ENCODE results near the gene TNMD. TPM values are rescaled to one million over a fixed set of nuclear protein-coding genes. Genes with fewer than 3 reads are reported as not detected.

Gene TNMD
- 0.23 TPM for total RNA-seq

DNA sequence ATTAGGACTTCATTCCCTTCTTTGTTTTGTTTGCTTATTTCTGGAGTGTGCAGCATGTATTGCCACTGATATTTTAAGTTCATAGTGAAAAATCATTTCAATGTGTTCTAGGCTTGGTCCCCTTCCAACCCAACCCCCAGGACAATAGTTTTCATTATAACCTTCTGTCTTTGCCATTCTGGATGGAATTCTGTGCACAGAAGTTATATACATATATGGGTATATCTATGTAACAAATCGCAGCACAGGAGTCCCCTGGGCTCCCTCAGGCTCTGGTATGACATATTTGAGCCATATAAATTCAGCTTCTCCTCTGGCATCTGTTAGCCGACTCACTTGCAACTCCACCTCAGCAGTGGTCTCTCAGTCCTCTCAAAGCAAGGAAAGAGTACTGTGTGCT, at the start of gene TNMD:
Gene TNMD, plus strand, starts transcription at position 326 of the 400 bp plus-strand sequence. CDS start 83 bp downstream, outside the sequence.

DNA sequence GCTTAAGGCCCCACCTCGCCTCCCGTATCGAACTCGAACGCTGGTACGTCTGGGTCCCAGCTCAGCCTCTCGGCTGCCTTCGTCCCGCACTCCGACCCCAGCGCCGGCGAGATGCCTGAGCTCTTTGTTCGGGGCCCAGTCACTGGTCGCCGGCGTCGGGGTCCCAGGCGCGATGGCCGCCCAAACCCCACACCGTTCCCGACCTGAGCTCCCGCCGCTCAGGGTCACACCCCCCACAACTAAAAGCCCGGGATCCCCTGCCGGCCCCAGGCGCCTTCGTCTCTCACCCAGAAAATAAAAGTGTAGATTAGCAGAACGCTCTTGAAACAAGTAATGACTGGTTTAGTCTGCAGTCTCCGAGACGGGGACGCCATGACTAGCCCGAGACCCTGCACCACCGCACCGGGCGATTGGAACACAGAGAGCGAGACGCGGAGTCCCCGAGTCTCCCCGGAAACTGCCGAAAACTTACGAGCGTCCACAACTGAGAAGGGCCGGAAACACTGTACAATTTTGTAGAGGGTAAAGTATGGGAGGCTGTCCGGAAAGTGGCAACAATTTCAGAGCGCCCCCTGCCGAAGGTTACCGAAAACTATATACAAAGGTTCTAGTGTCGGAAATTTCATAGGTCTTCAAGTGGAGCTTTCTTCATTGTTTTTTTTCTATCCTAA, 51.7 kb downstream of the TNMD start, which contains the start of gene TSPAN6:
Gene TSPAN6, minus strand, starts transcription at position 486 of the 671 bp plus-strand sequence. Its CDS starts 112 bp downstream, at position 374.

DNA sequence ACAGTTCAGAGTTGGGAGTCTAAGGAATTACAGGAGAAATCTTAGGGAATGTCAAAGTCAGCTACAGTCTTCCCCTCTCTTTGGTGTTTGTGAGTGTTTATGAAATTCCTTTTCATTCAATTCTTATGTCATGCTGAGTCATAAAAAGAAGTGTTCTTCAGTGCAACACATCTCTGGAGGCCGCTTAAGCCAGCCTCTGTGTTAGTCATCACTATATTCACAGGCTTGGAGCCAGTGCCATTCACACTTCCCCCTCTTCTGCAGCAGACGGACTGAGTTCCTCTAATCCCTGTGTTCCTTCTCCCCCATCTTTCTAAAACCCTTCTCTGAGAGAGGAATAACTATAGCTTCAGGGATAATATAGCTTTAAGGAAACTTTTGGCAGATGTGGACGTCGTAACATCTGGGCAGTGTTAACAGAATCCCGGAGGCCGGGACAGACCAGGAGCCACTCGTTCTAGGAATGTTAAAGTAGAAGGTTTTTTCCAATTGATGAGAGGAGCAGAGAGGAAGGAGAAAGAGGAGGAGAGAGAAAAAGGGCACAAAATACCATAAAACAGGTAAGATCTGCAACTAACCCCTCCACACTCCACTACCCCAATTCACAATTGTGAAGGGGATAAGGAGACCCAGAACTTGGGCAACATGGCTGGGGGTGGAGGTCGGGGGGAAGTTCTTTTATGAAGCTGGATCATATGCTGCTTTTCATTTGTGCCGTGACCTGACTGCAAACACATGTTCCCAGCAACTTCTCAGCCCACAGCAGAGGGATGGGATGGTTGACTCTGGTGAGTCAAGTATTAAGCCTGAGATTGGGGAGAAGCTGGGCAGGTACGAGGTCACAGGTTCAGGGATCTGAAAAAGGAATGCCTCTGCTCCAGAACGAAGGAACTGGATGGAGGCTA, 59.5 kb downstream of the TNMD start, which contains the start of gene SRPX2:
Gene SRPX2, plus strand, starts transcription at position 244 of the 905 bp plus-strand sequence. CDS start 2,124 bp downstream, outside the sequence.

Other genes starting within 250 kb of the TNMD start
- gene PCDH19, start 174.7 kb upstream of the TNMD start, total RNA-seq: 45.2 TPM
- 41.1 TPM for gene TSPAN6, start 51.9 kb downstream of the TNMD start, total RNA-seq
- 0.69 TPM for gene SRPX2, start 59.3 kb downstream of the TNMD start, total RNA-seq
- gene SYTL4, start 147.2 kb downstream of the TNMD start, total RNA-seq: 2.3 TPM
- gene CSTF2, start 235.5 kb downstream of the TNMD start, total RNA-seq: 14.1 TPM

Data from diencephalon (tissue), 1 donor.